DMS 273 treated with DMSO at 0.1 percent for 48 hours (cell line): ENCODE measurements around the gene LGALS4.
"Not testable (repeated sequence)": the region's sequence is repeated elsewhere in the genome, so short reads cannot be mapped to it uniquely, and the experiment has no call there.

Experiments used
- DNase-seq: peaks from one replicate; lab custom pipeline; 2025; lab: John Stamatoyannopoulos, UW

Gene LGALS4

DNA sequence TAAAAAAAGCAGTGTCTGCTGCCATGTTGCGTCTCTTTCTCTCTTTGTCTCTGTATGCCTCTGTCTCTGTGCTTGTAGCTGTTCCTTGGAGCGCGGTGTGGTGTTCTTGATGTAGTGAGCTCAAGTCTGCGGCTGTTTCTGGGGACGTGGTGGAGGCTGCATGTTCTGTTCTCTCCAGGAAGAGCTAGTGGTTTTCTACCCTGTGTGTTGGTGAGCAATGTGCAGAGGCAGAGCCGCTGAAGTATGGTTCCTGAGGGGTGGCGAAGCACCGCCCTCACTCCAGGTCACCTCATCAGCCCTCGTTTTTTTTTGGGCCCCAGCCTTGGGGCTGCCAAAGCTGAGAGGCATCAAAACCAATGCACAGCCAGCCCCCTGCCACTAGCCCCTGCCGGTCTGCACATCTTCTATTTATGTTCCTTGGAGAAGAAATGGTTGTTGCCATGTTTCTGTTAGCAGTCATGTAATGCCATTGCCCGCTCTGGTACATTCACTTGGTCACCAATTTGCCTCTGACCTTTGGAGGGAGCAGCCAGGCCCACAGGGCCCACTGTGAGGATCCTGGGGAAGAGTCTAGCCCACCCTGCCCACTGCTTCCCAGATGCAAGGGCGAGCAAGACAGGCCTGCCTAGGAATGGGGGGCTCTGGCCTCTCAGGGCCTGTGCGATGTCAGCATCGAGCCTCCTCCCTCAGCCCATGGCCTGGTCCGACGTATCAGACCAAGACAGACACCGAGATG lies 29.9 kb upstream of the LGALS4 start:
- no peak for DNase-seq

- no peak for DNase-seq
Observed at GRCh38 chr19:38841787-38842438, 29.2 kb upstream of the LGALS4 start.

DNA sequence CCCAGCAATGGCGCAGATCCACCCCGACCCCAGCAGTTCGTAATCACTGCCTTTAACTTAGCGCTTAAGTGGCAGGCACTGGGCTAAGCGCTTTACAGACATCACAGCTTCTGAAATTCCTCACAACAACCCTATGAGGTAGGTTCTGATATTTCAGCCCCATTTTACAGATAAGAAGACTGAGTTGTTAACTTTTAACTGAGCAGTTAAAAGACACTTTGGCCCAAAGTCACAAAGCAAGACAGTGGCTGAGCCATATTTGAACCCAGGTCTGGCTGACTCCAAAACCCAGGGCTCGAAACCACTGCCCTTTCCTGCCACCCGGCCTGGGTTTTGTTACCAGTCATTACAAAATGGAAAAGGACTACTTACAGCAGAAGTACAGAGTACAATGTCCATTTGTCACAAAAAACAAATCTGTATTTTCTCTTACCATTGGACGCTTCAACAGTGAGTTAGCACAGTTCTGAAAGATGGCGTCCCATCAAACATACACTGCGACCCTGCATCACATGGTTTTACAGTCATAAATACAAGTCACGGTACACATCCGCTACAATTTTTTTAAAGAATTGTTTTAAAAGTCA lies 28.5 kb upstream of the LGALS4 start:
- DNase-seq, result no peak

- no peak for DNase-seq
Observed at GRCh38 chr19:38840583-38840968, 27.8 kb upstream of the LGALS4 start.

DNA sequence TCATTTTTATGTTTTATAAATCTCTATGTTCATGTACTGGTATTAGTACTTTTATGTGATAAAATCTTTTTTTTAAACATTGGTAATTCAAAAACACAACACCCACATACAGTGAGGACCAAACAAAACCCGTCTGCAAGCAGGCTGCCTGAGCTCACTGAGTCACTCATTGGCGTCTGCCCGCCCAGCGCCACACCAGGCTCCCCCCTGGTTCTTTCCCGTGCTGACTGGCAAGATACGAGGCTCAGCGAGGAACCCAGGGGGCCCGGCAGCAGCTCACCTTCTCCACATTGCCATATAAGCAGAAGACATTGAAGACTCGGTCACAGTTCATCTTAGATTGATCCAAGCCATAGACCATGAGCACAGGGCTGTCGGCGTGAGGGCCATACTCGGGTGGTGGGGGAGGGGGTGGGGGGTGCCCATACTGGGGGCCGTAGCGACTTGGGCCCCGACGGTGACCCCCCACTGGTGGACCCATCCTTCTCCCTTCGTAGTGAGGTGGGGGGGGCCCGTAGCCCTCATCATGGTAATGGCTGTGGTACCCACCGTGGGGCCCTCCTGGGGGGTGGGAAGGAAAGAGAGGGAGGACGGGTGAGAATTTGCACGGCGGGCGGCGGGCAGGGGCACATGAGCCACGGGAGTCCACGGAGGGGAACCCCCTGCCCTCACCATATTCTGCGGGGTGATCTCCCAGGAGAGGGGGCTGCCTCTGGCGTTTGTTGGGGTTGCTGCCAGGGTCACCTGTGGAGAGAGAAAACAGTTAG lies 27.3 kb upstream of the LGALS4 start:
- no peak for DNase-seq

GRCh38 chr19:38838986-38839761 lies 26.4 kb upstream of the LGALS4 start:
- DNase-seq, result no peak

DNA sequence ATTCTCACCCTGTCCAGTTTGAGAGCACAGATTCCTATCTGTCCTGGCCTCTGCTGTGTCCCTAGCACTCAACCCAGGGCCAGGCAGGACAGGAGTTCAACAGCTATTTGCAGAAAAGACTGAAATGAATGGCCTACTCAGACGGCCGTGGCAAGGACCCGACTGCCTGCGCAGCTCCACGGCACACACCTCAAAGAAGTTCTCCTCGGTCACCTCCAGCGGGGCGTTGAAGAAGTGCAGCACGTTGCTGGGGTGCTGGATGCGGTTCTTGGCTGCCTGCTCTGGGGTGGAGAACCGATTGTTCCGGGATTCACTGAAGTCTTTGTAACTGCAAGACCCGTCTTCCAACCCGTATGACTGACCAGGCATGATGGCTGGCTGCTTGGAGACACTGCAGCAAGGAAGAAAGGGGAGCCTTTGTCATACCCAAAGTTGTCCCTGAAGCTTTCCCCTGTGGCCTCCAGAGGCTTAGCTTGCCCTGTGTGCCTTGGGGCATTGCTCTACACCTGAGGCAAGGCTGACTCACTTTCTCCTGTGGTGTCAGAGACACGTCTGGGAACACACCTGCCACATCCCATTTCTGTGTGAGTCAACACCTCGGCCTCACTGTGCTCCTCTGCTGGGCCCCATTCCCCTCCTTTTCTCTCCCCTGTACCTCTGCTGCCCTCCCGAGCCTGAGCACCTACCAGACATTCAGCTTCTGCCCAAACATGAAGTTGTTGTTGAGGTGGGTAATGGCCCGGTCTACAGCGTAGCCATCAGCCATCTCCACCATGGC lies 25.7 kb upstream of the LGALS4 start:
- DNase-seq, result no peak

DNA sequence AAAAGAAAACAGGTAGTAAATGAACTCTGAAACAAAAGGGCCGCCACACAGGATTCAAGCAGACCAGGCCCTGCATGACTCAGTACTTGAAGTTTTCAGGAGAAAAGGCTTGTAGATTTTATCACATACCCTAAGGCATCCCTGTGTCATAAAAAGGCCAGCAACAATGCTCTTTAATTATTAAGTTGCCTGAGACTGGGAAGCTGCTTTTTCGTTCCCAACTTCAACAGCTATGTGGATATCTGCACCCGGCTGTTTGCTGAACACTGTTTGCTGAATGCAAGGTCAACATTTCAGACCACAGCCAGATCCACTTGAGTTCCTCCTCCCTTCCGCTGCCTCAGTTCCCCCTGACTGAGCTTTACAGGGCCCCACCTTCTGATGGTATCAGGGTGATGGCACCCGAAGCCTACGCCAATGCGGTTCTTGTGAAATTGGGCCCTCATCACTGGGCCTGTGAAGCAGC lies 24.9 kb upstream of the LGALS4 start:
- DNase-seq, result no peak

DNA sequence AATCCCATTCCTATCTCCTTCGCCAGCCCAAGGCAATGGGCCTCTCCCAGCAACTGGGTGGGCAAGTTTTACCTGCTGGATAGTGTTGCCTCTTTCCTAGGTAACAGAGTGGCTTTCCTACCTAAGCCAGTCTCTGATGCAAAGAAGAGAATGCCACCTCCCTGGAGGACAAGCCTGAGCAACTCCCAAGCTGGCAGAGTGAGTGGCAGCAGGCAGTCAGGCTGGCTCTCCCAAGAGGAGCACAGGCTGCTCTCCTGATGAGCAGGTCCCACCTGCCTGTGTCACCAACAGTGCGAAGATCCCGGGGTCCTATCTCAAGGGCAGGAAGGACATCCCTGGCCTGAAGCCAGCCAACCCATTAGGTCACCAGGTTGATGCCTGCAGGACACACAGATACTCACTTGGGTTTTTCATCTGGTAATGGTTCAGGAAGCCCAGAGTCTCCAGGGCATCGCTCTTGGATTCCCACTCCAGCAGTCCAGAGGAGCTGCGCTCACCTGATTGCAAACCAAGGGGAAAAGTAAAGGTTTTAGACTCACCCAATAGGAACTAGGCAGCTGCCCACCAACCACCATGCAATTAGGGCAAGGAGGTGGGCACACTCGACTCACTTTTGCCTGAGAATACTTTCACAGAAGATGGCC lies 24.4 kb upstream of the LGALS4 start:
- DNase-seq, result no peak

DNA sequence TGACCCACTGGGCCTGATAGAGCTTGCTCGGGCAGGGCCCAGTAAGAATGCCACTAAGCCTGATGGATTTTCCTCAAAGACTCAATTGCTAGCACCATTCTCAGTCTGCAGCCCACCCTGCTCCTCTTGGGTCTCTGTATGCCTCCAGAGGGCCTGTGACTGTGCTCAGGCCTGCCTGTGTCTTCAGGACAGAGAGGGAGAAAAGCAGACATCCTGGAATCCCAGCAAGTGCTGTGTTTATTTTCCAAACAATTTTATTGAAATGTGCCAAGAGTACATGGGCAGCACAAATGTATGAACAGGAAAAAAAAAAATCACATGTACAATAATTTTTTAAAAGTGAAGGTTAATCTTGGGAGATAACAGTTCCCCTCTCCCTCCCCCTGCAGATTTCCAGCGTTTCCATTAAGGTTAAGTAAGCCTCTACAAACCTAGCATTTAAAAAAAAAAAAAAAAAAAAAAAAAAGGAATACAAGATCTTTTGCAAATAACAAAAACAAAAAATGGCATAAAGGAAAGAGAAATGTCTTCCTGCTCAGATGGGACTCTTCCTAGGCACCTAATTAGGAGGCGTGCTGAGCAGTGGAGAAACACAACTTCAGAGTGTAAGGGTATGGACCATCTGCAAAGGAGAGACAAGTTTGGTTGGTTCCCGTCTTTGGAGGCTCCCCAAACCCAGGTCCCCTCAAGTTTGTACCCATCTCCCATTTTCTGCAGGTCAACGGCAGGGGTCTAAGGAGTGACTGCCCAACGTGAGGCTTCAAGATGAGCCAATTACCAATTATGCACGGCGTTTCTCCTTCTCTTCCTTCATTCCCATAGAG lies 23.6 kb upstream of the LGALS4 start:
- DNase-seq, result no peak

GRCh38 chr19:38834590-38834989 lies 21.8 kb upstream of the LGALS4 start:
- no peak for DNase-seq

GRCh38 chr19:38834104-38834490 lies 21.4 kb upstream of the LGALS4 start:
- DNase-seq, result no peak

GRCh38 chr19:38833092-38833425 lies 20.3 kb upstream of the LGALS4 start:
- DNase-seq, result no peak

DNA sequence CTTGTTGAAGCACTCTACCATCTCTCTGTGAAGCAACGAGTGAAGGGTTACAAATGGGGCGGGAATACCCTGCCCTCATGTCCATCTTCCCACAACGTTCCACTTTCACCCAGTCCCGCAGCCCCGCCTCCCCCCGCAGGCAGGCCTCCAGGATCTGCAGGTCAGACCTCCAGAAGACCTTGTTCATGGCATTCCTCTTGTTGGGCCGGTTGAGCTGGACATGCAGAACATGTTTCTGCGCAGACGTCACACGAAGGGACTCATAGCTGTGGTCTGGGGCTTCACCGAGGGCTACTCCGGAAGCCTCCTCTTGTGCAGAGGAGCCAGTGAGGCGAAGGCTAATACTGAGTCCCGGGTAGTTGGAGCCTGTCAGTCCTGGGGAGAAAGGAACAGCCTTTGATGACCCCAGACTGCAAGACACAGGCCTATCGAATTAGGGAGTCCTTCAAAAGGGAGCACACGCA lies 18.4 kb upstream of the LGALS4 start:
- no peak for DNase-seq

DNA sequence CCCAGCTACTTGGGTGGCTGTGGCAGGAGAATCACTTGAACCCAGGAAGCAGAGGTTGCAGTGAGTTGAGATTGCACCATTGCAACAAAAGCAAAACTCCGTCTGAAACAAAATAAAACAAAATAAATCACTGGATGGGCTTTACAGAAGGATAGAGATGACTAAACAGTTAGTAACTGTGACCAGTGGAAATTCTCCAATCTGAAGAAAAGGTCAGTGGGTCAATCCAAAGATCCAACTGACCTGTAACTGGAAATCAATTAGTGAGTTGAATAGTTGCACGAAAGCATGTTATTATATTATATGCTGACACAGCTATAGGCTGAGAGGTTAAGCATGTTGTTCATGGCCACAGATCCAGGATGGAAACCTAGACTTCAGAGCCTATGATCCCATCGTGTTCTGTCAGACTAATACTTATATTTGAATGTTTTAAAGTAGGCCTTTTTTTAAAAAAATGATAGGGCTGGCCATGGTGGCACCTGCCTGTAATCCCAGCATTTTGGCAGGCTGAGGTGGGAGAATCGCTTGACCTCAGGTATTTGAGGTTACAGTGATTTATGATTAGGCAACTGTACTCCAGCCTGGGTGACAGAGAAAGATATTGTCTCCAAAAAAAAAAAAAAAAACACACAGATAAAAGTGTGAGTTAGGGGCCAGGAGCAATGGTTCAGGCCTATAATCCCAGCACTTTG lies 17.4 kb upstream of the LGALS4 start:
- no peak for DNase-seq

- DNase-seq, result not testable (repeated sequence)
Observed at GRCh38 chr19:38829203-38829602, 16.5 kb upstream of the LGALS4 start.

DNA sequence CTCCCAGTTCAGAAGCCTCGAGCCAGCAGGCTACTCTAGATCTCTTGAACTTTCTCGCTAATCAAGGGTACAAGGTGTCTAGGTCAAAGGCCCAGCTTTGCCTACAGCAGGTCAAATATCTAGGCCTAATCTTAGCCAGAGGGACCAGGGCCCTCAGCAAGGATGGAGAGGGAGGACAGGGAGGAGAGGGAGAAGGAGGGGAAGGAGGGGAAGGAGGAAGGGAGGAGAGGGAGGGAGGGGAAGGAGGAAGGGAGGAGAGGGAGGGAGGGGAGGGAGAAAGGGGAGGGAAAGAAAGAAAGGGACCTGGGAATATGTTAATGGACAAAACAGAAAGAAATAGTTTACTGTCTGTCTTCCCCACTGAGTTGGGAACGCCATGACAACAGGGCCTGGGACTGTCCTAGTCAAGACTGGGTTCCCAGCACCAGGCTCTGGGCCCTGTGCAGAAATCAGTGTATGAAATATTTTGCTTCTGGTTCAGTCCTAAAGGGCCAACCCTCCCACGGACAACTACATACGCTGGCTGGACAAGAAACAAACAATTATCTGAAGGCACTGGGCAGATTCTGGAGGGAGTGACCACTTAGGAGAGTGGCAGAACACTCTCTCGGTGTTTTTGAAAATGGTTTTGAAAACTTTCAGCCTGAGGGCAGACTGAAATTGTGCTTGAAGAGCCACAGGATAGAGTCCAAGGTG lies 14.3 kb upstream of the LGALS4 start:
- no peak for DNase-seq

DNA sequence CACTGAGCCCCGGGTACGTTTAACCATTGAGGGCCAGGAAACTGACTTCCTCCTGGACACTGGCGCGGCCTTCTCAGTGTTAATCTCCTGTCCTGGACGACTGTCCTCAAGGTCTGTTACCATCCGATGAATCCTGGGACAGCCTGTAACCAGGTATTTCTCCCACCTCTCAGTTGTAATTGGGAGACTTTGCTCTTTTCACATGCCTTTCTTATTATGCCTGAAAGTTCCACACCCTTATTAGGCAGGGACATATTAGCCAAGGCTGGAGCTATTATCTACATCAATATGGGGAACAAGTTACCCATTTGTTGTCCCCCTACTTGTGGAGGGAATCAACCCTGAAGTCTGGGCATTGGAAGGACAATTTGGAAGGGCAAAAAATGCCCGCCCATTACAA lies 13.2 kb upstream of the LGALS4 start:
- not testable (repeated sequence) for DNase-seq
